ENCODE measurements around the gene POLN. TPM values are rescaled to one million over a fixed set of nuclear protein-coding genes. Genes with fewer than 3 reads are reported as not detected.

POLN gene
- total RNA-seq, 2 donors from 2014 or later, result 2.8 to 2.9 TPM

- Histone ChIP-seq H3K9me3 (ENCODE audit: control insufficient read depth, low read length) (no peaks in the 10 kb centered on the region), H3K4me1 (ENCODE audit: control insufficient read depth, insufficient read depth, low read length) (no peaks in the 10 kb centered on the region), H3K27ac (ENCODE audit: low read depth, low read length) (no peak overlapping the region), H3K27me3 (ENCODE audit: control insufficient read depth, insufficient read depth, low read length, poor library complexity, severe bottlenecking) (no peaks in the 10 kb centered on the region), H3K4me3 (ENCODE audit: low read length) (no peak overlapping the region), H3K36me3 (ENCODE audit: control insufficient read depth, insufficient read depth, low read length) (no peaks in the 10 kb centered on the region), H3K9ac (ENCODE audit: extremely low read depth, low read length, poor library complexity, severe bottlenecking) (no peak overlapping the region)
- Mint-ChIP-seq H3K27ac (no peak overlapping the region), H3K36me3 (ENCODE audit: low read depth) (no peaks in the 10 kb centered on the region), H3K4me1 (no peaks in the 10 kb centered on the region), H3K4me3 (no peak overlapping the region), H3K9me3 (no peaks in the 10 kb centered on the region), H3K27me3 (ENCODE audit: insufficient read depth) (no peaks in the 10 kb centered on the region)
- DNase-seq, result no peak
- WGBS, 2 experiments (ENCODE audit: insufficient coverage in 1 of 2, insufficient read length in 1 of 2), result 89 to 91% methylated on average over 9 of the region's 9 CpGs
- TF ChIP-seq CTCF (conservative IDR thresholded peaks at IDR 0.05), result no peak
Measured at GRCh38 chr4:2175990-2176698, 65.8 kb downstream of the POLN start.

- H3K9ac ChIP-seq (ENCODE audit: extremely low read depth, low read length, poor library complexity, severe bottlenecking), result no peak overlapping the region
- no peaks in the 10 kb centered on the region for H3K27me3 Mint-ChIP-seq (ENCODE audit: insufficient read depth)
- H3K4me3 Mint-ChIP-seq, result no peak overlapping the region
- no peak overlapping the region for H3K27ac Mint-ChIP-seq
- H3K9me3 ChIP-seq (ENCODE audit: control insufficient read depth, low read length), result no peaks in the 10 kb centered on the region
- no peaks in the 10 kb centered on the region for H3K36me3 Mint-ChIP-seq (ENCODE audit: low read depth)
- H3K36me3 ChIP-seq (ENCODE audit: control insufficient read depth, insufficient read depth, low read length), result no peaks in the 10 kb centered on the region
- WGBS, 2 experiments (ENCODE audit: insufficient coverage in 1 of 2, insufficient read length in 1 of 2), result 92 to 100% methylated on average over 5 to 6 of the region's 6 CpGs
- DNase-seq, result no peak
- no peak for TF ChIP-seq CTCF (conservative IDR thresholded peaks at IDR 0.05)
- H3K9me3 Mint-ChIP-seq, result no peaks in the 10 kb centered on the region
- H3K4me1 Mint-ChIP-seq, result no peaks in the 10 kb centered on the region
- H3K27ac ChIP-seq (ENCODE audit: low read depth, low read length), result no peak overlapping the region
- H3K4me1 ChIP-seq (ENCODE audit: control insufficient read depth, insufficient read depth, low read length), result no peaks in the 10 kb centered on the region
- H3K27me3 ChIP-seq (ENCODE audit: control insufficient read depth, insufficient read depth, low read length, poor library complexity, severe bottlenecking), result no peaks in the 10 kb centered on the region
- no peak overlapping the region for H3K4me3 ChIP-seq (ENCODE audit: low read length)
Measured at GRCh38 chr4:2174061-2174460, 67.9 kb downstream of the POLN start.

- WGBS, 2 experiments (ENCODE audit: insufficient coverage in 1 of 2, insufficient read length in 1 of 2), result 93 to 94% methylated on average over 7 to 8 of the region's 8 CpGs
- Histone ChIP-seq H3K27ac (ENCODE audit: low read depth, low read length) (no peak overlapping the region), H3K4me1 (ENCODE audit: control insufficient read depth, insufficient read depth, low read length) (no peaks in the 10 kb centered on the region), H3K36me3 (ENCODE audit: control insufficient read depth, insufficient read depth, low read length) (no peaks in the 10 kb centered on the region), H3K4me3 (ENCODE audit: low read length) (no peak overlapping the region), H3K9me3 (ENCODE audit: control insufficient read depth, low read length) (no peaks in the 10 kb centered on the region), H3K27me3 (ENCODE audit: control insufficient read depth, insufficient read depth, low read length, poor library complexity, severe bottlenecking) (no peaks in the 10 kb centered on the region), H3K9ac (ENCODE audit: extremely low read depth, low read length, poor library complexity, severe bottlenecking) (no peak overlapping the region)
- no peak overlapping the region for H3K4me3 Mint-ChIP-seq
- H3K9me3 Mint-ChIP-seq, result no peaks in the 10 kb centered on the region
- H3K36me3 Mint-ChIP-seq (ENCODE audit: low read depth), result no peaks in the 10 kb centered on the region
- DNase-seq, result no peak
- no peak overlapping the region for H3K27ac Mint-ChIP-seq
- no peaks in the 10 kb centered on the region for H3K4me1 Mint-ChIP-seq
- H3K27me3 Mint-ChIP-seq (ENCODE audit: insufficient read depth), result no peaks in the 10 kb centered on the region
- no peak for TF ChIP-seq CTCF (conservative IDR thresholded peaks at IDR 0.05)
Measured at GRCh38 chr4:2172627-2173231, 69.2 kb downstream of the POLN start.

Measured in endodermal cell (in vitro differentiated cells).